Measurements from ENCODE around the gene DIPK1B.

Gene DIPK1B

GRCh38 chr9:136721339-136722092 is 9.1 kb downstream of the DIPK1B start:
- peak; percentile 42 for DNase-seq

DNA sequence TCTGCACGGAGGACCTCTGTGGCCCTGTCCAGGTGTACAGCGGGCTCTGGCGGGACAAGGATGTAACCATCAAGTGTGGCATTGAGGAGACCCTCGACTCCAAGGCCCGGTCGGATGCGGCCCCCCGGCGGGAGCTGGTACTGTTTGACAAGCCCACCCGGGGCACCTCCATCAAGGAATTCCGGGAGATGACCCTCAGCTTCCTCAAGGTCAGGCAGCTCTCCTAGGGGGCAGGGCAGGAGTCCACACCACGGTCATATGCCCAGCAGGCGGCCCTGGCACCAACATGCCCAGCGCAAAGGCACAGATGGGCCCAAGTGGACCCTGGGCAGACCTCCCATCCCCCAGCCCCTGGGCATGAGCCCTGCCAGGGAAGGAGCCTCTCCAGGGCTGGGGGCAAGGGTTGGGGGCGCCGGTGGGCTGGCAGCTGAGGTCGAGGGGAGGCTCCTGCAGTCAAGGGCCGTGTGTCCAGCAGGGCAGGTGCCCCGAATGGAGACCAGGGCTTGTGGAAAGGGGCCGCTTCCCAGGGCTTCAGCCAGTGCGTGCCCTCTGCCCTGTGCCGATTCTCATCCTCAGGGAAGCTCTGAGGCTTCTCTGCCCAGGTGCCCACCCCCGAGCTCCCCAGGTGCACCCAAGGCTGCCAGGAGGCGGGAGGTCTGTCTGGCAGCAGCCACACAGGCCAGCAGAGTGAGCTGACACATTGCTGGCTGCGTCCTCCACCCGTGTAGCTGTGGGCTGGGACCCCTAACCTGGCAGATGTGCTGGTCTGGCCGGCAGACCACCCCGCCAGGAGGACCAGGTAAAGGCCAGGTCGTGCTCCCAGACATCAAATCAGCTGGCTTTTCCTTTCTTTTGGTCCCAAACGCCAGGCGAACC is 10.0 kb downstream of the DIPK1B start:
- no peak for DNase-seq

DNA sequence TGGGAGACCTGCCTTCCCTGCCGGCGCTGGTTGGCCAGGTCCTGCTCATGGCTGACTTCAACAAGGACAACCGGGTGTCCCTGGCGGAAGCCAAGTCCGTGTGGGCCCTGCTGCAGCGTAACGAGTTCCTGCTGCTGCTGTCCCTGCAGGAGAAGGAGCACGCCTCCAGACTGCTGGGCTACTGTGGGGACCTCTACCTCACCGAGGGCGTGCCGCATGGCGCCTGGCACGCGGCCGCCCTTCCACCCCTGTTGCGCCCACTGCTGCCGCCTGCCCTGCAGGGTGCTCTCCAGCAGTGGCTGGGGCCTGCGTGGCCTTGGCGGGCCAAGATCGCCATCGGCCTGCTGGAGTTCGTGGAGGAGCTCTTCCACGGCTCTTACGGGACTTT is 10.6 kb downstream of the DIPK1B start:
- no peak for DNase-seq

DNA sequence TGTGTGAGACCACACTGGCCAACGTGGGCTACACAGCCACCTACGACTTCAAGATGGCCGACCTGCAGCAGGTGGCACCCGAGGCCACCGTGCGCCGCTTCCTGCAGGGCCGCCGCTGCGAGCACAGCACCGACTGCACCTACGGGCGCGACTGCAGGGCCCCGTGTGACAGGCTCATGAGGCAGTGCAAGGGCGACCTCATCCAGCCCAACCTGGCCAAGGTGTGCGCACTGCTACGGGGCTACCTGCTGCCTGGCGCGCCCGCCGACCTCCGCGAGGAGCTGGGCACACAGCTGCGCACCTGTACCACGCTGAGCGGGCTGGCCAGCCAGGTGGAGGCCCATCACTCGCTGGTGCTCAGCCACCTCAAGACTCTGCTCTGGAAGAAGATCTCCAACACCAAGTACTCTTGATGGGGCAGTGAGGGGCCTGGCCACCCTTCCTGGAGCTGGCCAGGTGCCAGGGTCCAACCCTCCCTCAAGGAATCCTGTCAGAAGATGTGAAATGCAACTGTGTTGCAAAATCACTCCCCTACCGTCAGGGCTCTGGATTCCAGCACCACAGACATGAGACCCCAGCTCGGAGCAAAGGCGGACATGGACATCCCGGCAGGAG is 11.1 kb downstream of the DIPK1B start:
- no peak for DNase-seq

- DNase-seq: no peak
Measured at GRCh38 chr9:136723989-136724388, 11.6 kb downstream of the DIPK1B start.

DNA sequence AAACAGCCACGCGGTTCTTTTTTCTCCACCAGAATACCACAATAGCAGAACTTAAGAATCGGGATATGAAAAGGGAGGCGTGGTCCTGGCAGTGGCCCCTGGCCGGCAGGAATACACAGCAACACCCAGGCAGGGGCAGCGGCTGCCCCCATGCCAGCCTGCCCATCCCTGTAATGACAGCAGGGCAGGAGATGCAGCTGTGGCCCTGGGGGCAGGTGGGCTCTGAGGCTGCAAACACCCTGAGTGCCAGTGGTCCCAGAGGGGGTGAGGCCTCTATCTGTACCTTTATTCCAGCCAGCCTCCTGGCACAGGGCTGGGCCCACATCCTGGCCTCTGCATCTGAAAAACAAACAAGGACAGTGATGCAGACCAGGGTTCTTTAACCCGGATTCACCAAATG is 12.4 kb downstream of the DIPK1B start:
- no peak for DNase-seq

DNA sequence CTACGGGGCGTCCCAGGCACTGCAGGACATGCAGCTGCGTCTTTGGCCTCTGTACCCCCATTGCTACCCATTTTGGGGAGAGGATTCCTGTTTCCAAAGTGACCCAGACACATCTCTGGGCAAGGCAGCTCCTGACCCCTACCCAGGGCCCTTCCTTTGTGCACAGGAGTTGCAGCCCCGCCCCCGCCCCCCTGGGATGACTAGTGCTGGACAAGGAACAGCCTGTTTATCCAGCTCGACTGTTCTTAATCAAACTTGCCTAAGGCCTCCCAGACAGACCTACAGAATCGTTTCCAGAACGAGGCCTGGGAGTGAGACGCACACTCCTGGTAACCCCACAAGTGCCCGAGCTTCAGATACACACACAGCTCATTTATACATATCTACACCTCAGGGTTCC is 13.2 kb downstream of the DIPK1B start:
- no peak for DNase-seq

GRCh38 chr9:136726118-136726517 is 13.7 kb downstream of the DIPK1B start:
- DNase-seq: no peak

DNA sequence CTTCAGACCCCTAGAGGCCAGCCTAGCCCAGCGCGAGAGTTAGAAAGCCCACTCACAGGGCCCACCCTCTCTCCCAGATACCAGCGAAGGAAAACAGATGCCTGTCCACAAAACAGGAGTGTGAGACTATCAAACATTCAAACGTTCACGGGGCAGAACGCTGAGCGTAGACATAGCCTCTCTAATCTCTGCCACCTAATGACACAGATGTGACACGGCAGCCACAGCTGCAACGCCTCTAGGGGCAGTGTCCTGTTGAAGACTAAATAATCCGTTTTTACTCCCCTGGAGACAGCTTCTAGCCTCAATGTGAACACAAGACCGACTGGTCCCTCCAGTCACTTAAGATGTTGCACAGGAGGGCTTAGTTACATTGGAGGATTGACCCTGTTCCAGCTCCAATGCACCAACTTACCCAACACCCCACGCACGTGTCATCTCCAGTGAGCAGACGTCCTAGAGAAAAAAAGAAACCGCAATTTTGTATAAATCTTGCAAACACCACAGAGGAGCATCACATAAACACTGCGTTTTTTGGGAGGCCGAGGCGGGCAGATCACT is 14.3 kb downstream of the DIPK1B start:
- DNase-seq: no peak

GRCh38 chr9:136728080-136728547 is 15.7 kb downstream of the DIPK1B start:
- DNase-seq: peak; percentile 90

DNA sequence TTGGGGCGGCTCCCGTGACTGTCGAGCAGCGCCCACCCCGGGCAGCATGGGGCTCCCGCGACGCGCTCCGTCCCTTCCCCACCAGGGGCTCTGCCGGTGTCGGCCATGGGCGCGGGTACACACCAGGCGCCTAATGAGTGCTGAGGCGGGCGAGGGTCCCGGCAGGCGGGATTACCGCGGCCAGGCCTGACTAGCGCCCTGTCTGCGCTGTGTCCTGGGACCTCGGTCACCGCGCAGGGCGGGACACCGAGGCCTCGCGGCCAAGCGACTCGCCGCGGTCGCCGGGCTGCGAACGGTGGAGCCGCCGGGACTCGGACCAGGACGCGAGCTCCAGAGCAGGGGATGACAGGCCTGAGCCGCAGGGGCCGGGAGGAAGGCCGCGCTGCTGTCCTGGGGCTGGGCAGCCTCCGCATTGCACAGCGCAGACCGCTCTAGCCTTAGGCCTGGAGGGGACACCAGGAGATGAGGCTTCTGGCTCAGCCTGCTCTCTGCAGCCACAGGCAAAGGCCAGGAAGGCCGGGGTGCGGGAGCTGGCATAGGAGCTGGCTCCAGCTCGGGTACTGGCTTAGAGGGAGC is 16.3 kb downstream of the DIPK1B start:
- no peak for DNase-seq

- peak; percentile 35 for DNase-seq
Measured at GRCh38 chr9:136729144-136729543, 16.8 kb downstream of the DIPK1B start.

GRCh38 chr9:136729926-136730325 is 17.6 kb downstream of the DIPK1B start:
- peak; percentile 23 for DNase-seq

- peak; percentile 15 for DNase-seq
Measured at GRCh38 chr9:136732444-136733178, 20.2 kb downstream of the DIPK1B start.

GRCh38 chr9:136733611-136734010 is 21.2 kb downstream of the DIPK1B start:
- DNase-seq: peak; percentile 10

- peak; percentile 13 for DNase-seq
Measured at GRCh38 chr9:136734837-136735496, 22.6 kb downstream of the DIPK1B start.

DNA sequence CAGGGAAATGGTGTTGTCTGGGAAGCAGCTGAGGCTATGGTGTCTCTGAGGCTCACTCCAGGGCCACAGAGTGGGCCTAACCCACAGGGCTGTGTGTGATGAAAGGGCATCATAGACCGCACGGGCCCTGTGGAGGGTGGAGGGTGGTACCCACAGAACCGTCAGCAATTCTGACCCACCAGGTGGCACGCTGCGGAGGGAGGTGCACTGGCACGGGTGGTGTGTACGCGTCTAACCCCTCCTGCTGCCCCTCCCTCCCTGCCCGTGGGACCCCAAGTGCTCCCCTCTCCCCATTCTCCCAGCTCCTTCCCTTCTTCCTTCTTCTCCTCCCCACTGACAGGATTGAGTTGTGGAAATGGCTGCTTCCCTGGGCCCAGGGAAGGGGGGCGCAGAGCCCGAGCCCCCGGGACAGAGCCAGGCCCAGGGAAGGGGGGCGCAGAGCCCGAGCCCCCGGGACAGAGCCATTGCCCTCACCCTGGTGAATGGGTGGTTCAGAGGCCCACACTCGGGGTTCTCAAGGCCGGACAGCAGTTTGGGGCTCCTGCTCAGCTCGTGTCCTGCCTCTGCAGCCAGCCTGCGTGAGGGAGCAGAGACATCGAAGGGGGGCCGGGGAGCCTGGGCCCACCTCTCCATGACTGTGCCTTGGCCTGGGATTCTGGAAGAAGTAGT is 23.6 kb downstream of the DIPK1B start:
- DNase-seq: peak; percentile 28

- peak; percentile 6 for DNase-seq
Measured at GRCh38 chr9:136738960-136739359, 26.6 kb downstream of the DIPK1B start.

GRCh38 chr9:136739509-136739908 is 27.1 kb downstream of the DIPK1B start:
- peak; percentile 16 for DNase-seq

GRCh38 chr9:136740069-136740468 is 27.7 kb downstream of the DIPK1B start:
- peak; percentile 15 for DNase-seq

- no peak for DNase-seq
Measured at GRCh38 chr9:136740491-136740890, 28.1 kb downstream of the DIPK1B start.
